ENCODE data around the gene TCP1.

GRCh38 chr6:159805440-159806020 lies 16.1 kb upstream of the TCP1 start:
- TF ChIP-seq FOXK2 (IDR thresholded peaks at IDR 0.05): no peak
- TF ChIP-seq HDGF (IDR thresholded peaks at IDR 0.05; ENCODE audit: borderline replicate concordance): no peak
- no peak for TF ChIP-seq ELF4 (IDR thresholded peaks at IDR 0.05)
- no peak for TF ChIP-seq ARNT (IDR thresholded peaks at IDR 0.05)
- no peak for TF ChIP-seq FOXM1 (IDR thresholded peaks at IDR 0.05; ENCODE audit: borderline replicate concordance)
- TF ChIP-seq NFRKB (IDR thresholded peaks at IDR 0.05): no peak
- TF ChIP-seq BHLHE40 (IDR thresholded peaks at IDR 0.05; ENCODE audit: borderline replicate concordance): no peak
- TF ChIP-seq TARDBP (IDR thresholded peaks at IDR 0.05): no peak
- no peak for TF ChIP-seq CTBP1 (IDR thresholded peaks at IDR 0.05; ENCODE audit: borderline replicate concordance)

All from HEK293T (cell line).